NCI-H2029 treated with DMSO at 0.1 percent for 48 hours (cell line): Measurements from ENCODE around the gene EGFL6.
"Not testable (repeated sequence)": the region's sequence is repeated elsewhere in the genome, so short reads cannot be mapped to it uniquely, and the experiment has no call there.

Experiments
- DNase-seq: peaks from one replicate; lab custom pipeline; 2025; lab: John Stamatoyannopoulos, UW

The EGFL6 gene

DNA sequence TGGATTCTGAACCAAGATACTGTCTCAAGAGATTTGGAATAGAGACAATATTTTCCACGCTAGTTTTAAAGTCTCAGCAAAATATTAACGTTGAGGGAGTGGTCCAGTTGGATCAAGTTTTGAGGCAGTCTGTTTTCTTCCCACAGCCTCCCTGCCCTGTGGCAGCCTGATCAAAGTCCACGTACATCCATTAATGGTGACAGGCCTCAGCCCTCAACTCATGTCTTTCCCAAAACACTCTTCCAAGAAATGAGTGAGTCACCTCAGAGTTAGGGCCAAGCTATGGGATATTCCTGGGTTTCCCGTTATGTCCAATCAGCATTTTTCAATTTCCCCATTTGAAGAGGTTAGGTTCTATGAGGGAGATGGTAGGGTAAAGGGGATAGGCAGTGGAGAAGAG lies 28.5 kb downstream of the EGFL6 start:
- no peak for DNase-seq

DNA sequence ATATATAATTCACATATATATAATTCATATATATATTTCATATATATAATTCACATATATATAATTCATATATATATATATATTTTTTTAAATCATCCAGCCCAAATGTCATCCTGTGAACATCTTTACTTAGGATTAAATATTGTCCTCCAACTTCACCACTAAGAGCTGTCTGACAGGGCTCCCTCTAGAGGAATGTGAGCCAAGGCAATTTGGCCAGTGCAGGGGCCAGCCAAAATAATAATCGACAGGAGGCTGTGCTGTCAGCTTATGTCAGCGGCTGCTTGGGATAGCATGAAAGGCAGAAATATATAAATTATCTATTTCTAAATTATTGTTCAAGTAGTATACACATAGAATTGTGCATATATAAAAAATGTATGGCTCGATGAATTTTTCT lies 29.5 kb downstream of the EGFL6 start:
- DNase-seq, result no peak

DNA sequence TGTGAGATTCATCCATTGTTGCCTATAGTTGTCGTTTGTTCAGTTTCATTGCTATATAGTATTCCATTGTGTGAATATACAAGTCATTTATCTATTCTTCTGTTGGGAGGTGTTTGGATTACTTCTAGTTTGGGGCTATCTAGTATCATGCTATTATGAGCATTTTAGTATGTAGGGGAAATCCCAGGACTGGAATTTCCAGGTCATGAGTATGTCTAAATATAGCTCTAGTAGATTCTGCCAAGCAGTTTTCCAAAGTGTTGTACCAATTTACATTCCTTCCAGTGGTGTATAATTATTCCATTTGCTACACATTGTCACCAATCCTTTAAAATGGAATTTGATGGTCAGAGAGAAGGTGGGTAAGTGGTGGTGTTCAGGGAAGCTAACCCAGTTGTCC lies 30.1 kb downstream of the EGFL6 start:
- no peak for DNase-seq

DNA sequence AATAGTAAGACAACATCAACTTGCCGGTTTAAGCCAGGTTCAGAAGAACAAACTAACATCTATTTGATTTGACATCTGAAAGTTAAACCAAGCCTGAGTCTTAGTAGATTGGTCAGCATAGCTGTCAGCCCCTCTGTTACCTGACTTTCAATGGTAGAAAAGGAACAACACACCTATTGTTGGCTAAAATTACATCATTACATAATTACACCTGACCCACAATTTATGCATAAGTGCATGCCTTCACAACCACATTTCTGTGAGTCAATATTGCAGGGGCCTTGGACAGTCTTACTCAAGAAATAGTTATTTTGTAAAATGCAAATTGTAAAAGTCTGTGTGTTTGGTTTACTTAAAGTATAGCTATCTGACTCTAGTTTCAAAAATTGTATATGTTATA lies 36.2 kb downstream of the EGFL6 start:
- DNase-seq, result no peak

DNA sequence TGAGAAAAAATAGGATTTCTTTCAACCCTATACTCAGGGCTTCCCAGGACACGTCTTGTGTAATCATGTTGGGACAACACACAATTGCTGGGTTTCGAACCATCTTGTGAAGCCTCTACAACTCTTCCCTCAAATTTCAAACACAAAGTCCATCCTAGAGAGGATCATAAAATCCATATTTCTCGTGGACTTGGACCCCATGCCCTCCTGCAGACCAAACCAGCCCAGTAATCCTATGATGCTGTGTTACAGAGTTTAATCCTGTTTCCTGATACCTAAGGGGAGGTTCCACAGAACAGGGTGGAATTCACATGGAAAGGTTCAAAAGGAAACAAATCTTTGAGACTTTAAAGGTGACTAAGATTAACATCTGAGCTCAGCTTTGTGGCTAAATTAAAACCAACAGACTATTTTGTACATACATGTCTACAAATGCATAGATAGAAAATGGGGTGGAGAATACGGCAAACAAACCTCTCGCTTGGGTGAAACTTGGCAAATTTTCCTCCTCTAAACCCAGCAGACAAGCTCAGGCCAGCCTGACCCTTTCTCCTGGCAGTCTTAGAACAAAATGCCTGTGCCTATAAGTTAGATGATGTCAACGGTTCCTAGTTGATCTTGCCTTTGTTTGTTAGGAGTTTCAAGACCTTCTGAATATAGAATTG lies 38.1 kb downstream of the EGFL6 start:
- no peak for DNase-seq

DNA sequence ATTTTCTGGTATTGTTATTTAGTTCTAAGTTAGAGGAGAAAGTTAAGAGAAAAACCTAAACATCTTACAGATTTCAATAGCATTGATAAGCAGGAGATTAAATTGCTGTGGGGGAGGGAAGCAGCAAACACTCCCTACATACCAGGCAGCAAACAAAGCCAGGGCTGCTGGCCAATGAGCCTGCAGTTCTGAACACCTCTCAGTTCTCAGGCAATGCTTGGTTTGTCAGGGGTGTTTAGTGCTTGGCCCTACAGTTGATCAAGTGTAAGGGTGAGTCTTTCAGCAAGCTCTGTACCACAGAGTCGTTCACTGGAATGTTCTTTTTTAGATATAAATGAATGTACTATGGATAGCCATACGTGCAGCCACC lies 38.6 kb downstream of the EGFL6 start:
- DNase-seq, result no peak

DNA sequence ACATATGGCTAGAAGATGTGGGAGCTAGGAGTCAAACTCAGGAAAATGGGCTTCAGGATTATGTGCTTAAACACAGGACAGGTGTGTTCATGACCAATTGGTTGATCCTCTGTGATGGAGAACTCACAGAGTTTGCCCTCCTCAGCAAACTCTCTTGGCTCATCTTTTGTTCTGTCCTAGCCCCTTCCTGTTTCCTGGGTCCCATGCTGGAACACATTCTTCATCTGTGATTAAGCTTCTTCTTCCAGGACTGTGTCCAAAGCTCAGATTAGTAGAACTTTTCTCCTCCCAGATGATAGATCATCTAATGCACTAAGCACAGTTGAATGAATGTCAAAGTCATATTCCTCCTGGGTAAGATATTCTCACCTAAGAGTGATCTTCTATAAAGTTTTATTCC lies 44.8 kb downstream of the EGFL6 start:
- no peak for DNase-seq

DNA sequence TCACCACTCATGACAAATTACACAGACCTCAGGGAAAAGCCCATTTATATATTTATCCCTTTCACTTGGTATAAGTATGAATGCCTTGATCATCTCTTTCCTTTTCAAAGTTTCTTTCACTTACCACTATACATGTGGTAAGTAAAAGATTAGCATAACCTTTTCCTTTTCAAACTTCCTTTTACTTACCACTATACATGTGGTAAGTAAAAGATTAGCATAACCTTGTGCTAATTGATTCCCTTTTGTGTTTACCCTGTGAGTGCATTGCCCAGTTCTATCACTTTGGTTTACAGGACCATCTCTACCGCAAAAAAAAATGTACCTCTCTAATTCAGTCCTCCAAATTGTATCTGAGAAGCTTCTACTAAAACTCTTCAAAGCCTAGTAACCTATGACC lies 50.8 kb downstream of the EGFL6 start:
- no peak for DNase-seq

DNA sequence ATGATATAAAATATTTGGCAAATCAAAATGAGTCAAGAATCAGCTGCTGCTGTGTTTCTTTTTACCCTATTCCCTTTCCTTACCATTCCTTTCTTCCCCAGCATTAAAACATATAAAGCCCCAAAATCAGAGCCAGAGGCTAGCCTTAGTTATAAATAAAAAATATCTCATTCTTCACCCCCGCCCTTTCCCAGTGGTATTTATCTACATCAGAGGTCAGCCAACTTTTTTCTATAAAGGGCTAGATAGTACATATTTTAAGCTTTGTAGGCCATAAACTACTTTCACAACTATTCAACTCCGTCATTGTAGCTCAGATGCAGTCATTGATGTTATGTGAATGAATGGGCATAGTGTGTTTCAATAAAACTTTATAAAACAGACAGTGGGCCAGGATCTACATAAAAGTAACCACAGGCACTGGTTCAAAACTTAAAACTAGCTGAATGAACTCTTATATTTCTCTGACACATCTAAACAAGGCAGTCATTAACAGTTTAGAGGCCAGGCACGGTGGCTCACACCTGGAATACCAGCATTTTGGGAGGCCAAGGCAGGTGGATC lies 53.1 kb downstream of the EGFL6 start:
- no peak for DNase-seq

DNA sequence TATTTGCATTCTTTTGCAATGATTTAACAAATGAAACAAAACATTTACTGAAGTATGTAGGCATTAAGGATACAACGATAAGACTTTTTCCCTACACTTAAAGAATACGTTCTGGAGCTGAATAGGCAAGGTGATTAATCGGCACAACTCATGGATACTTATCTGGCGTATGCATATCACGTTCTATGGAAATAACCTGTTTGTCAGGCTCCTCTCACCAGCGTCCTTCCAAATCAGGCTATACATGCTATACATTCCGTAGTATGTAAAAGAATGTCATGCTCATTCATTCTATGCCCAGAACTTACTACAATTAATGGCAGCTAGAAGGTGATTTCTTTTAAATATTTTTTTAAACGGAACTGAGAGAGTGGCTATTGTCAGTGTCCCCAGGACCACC lies 57.9 kb downstream of the EGFL6 start:
- no peak for DNase-seq

DNA sequence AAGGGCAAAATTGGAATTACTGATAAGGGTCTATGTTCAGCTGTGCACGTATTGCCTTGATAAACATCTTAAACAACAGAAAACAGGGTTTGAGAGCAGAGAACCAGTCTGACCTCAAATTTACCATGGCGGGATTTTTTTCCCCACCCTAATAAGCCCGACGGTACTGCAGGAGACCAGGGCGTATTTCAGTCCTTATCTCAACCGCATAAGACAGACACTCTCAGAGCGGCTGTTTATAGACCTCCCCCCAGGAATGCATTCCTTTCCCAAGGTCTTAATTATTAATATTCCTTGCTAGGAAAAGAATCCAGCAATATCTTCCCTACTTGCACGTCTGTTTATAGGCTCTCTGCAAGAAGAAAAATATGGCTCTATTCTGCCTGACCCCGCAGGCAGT lies 67.8 kb downstream of the EGFL6 start:
- DNase-seq, result not testable (repeated sequence)

DNA sequence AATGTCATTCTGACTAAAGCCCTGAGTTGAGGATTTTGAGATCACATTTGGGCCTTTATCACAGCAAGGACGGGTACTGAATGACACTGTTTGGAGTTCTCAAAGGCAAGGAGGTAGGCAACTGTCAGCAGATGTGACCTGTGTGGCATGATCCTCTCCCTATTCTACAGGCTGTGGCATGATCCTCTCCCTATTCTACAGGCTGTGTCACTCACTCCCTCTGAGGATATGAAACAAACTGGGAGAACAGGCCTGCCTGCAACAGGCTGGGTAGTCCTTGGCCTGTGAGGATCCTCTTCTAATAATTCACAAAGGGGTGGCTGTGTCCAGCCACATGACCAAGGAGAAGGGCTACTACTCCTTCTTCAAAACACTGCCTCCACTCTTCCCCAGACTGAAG lies 68.6 kb downstream of the EGFL6 start:
- DNase-seq, result no peak

DNA sequence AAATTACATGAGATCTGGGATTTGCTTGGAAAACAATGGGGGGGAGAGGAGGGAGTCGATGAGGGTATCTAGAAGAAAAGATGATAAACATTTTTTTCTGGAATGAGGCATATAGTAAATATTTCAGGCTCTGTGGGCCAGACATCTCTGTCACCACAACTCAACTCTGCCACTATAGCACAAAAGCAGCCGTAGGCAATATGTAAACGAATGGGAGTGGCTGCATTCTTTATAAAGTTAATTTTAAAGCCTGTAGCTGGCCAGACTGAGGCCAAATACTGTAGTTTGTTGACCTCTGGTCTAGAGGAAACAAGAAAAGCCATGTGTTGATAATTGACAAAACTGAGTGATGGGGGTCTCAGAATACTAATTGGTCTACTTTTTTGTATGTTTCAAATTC lies 69.4 kb downstream of the EGFL6 start:
- no peak for DNase-seq

DNA sequence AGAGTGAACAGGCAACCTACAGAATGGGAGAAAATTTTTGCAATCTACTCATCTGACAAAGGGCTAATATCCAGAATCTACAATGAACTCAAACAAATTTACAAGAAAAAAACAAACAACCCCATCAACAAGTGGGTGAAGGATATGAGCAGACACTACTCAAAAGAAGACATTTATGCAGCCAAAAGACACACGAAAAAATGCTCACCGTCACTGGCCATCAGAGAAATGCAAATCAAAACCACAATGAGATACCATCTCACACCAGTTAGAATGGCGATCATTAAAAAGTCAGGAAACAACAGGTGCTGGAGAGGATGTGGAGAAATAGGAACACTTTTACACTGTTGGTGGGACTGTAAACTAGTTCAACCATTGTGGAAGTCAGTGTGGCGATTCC lies 72.3 kb downstream of the EGFL6 start:
- not testable (repeated sequence) for DNase-seq

DNA sequence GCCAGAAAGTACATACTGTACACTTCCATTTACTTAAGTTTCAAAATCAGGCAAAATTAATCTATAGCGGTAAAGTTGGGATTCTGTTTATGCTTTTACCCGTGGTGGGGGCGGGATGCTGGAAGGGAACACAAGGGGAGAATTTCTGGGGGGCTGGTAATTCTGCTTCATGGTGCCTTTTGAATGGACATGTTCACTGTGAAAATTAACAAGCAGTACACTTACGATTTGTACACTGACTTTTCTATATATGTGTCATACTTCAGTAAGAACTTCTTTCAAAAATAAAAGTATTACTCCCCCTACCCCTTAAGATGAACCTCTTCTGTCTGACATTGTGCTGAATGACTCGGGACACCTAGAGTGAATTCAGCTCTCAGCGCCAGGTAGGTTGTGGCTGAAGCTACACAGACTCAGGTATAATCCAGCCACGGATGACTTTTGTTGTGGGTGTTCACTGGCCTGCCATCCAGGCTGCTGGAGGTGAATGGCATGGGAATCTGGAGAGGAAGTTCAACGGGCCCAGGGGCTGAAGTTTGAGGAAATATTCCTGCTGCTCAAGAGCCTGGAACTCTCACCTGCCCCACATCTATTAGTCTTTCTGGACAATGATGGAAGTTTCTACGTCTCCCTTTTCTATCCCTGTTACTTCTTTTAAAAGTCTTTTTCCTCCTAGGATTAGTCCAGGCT lies 76.2 kb downstream of the EGFL6 start:
- DNase-seq, result no peak

DNA sequence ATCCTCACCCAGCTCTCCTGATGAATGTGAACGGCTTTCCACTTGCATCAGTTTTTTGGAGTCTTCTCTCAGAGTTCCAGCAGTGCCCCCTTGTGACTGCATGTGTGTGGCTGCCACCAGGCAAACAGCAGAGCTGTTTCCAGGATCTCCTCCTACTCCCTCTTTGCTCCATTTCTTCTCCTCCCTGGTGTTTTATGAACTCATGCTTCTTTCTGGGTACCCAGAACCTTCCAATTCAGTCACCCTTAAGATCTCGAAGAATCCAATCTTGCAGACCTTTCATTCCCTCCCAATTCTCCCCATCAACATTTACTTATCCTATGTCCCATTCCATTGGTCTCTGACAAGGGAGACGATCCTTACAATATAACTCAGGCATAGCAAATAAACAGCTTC lies 76.8 kb downstream of the EGFL6 start:
- DNase-seq, result no peak

DNA sequence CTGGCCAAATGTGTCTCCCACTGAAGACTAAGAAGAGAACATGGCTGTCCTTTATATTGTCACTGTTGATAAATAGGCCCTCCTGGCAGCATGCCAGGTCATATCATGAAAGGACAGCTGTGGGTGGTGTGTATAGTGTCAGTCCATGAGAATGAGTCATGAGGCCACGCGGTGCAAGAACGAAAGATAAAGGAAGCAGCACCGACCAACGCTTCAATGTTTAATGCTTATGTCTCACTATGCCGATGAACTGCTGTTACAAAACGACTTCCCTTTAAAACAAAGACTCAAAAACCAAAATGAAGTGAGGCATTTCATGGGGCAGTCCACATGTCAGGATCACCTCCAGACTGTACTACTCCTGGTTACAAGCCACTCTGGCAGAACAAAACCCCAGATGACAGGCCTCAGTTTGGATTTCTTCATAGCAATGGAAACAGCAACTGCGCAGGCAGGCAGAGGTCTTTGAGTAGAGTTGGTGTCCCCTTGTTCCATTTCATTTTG lies 78.4 kb downstream of the EGFL6 start:
- DNase-seq, result no peak

DNA sequence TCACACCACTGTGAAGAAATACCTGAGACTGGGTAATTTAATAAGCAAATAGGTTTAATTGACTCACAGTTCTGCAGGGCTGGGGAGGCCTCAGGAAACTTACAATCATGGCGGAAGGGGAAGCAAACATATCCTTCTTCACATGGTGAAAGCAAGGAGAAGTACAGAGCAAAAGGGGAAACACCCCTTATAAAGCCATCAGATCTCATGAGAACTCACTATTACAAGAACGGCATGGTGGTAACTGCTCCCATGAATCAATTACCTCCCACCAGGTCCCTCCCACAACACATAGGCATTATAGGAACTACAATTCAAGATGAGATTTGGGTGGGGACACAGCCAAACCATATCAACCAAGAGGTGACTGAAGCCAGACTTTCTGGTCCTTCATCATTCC lies 78.9 kb downstream of the EGFL6 start:
- DNase-seq, result not testable (repeated sequence)

DNA sequence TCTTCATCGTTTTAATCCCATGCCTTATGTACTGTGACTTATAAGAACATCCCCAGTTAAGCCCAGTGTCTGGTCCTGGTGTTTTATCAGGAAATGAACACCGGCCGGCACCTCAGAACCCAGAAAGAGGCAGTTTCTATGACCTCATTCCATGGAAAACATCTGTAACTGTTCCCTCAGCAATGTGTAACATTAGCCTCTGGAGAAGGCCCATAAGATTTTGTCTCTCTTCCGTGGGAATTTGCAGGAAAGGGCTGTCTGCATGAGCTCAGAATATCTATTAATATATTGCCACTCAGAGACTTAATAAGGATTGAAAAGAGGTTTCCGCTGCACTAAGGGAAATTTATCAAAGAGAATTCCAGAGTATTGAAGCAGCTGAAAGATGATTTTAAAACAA lies 80.4 kb downstream of the EGFL6 start:
- no peak for DNase-seq

DNA sequence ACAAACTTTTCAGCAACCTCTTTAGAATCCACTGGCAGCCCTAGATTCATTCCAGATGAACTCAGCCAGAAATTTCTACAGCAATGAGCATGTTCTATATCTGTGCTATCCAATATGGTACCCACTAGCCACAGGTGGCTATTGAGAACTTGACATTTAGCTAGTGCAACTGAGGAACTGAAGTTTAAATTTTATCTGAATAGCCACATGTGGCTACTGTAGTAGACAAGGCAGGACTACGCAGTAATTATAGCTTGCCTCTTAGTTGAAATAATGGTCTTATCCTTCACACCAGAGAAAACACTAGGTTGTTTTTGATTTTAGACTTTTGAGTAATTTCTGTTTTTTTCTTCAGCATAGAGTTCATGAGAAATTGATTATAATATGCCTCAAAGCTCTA lies 80.9 kb downstream of the EGFL6 start:
- no peak for DNase-seq

DNA sequence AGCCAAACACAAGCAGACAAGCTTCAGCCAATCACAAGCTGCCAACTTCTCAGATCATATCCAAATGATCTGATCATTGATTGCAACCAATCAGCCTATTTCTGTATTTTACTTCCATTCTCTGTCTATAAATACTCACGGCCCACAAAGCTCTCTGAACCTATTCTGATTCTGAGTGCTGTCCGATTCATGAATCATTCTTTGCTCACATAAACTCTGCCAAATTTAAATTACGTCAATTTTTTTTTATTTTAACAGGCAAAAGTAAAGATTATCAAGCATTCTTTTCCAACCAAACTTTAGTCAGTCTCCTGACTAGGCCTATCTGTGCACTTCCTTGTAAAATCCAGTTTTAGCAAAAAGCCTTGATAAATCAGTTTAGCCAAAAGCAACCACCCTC lies 81.7 kb downstream of the EGFL6 start:
- no peak for DNase-seq

DNA sequence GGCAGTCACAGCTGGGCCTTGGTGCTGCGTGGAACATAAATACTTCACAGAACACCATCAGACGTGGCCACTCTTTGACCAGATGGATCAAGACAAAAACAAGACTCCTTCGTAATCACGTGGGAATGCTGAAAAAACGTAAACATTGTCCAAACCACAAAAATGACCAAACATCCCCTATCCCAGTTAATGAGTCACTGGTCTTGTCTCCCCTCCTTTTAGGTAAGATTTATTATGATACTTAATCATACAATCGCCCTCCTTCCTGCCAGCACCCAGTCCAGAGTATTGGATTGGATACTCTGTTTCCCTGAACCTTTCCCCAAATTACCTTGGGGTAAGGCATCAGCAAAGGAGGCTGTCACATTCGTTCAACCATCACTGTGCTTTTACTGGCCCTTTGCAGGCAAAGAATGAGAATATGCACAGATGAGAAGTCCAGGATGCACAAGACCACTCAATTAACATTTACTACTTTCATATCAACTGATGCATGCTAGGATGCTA lies 82.9 kb downstream of the EGFL6 start:
- DNase-seq, result no peak
